AG04450 (cell line): ENCODE results near the gene MAPKAPK3. TPM values are rescaled to one million over a fixed set of nuclear protein-coding genes. Genes with fewer than 3 reads are reported as not detected.

ENCODE experiments used
- CTCF ChIA-PET: fragments of 300-600, 350-600 bp; formaldehyde crosslinking; extraction: SDS; loops from one replicate; lab custom pipeline; 2022; ENCODE audit warnings: antibody characterized with exemption, inconsistent platforms; lab: Charles Lee
- POLR2A ChIA-PET: fragments of 350-600 bp; formaldehyde crosslinking; extraction: SDS; loops from one replicate; lab custom pipeline; 2021; ENCODE audit warnings: antibody characterized with exemption, inconsistent platforms; lab: Yijun Ruan, JAX
- DNase-seq: peaks from one replicate; pipeline ENCODE4 v3.0.0-alpha.2; 2011; ENCODE audit warnings: low read depth, low spot score
- H3K27ac ChIP-seq: one replicate; pipeline ENCODE4 v1.5.1; 2012; ENCODE audit warnings: low read depth, low read length, control low read depth
- H3K27me3 ChIP-seq: one replicate; pipeline ENCODE4 v1.6.0; 2012; ENCODE audit warnings: low read length; ENCODE audit not compliant: control insufficient read depth, insufficient read depth
- H3K4me3 ChIP-seq: 2 replicates; pipeline ENCODE4 v1.5.1; 2011; ENCODE audit warnings: mild to moderate bottlenecking, low read depth, low read length, control low read depth
- H3K9me3 ChIP-seq: 2 replicates; pipeline ENCODE4 v1.5.1; 2012; ENCODE audit warnings: low read length; ENCODE audit not compliant: control insufficient read depth, insufficient read depth
- polyA plus RNA-seq: library from polyadenylated mRNA; depleted of rRNA; stranded (reverse); fragments of >200 nt; gene quantifications from 2 replicates; pipeline ENCODE4 v1.2.3, GENCODE V29; 2011
- TF ChIP-seq, protein P1 (sequence below): IDR thresholded peaks from 2 replicates; pipeline ENCODE4 v1.5.1; 2011; ENCODE audit warnings: low read depth, low read length, control low read depth, inconsistent platforms

MAPKAPK3 gene
- polyA plus RNA-seq, 1 experiment = 35.7 TPM

GRCh38 chr3:50633230-50633790, 16.4 kb downstream of the MAPKAPK3 start:
- no peaks in the 10 kb centered on the region for H3K9me3 ChIP-seq
- no peak for DNase-seq
- H3K27ac ChIP-seq = no peak overlapping the region
- ChIA-PET CTCF (interaction anchor here (3.7 kb wide), 1 partner anchor 17 kb away, joined by 14 read pairs; the partner anchor contains the start of gene MAPKAPK3), POLR2A (no interaction called here)
- TF ChIP-seq, protein P1, sequence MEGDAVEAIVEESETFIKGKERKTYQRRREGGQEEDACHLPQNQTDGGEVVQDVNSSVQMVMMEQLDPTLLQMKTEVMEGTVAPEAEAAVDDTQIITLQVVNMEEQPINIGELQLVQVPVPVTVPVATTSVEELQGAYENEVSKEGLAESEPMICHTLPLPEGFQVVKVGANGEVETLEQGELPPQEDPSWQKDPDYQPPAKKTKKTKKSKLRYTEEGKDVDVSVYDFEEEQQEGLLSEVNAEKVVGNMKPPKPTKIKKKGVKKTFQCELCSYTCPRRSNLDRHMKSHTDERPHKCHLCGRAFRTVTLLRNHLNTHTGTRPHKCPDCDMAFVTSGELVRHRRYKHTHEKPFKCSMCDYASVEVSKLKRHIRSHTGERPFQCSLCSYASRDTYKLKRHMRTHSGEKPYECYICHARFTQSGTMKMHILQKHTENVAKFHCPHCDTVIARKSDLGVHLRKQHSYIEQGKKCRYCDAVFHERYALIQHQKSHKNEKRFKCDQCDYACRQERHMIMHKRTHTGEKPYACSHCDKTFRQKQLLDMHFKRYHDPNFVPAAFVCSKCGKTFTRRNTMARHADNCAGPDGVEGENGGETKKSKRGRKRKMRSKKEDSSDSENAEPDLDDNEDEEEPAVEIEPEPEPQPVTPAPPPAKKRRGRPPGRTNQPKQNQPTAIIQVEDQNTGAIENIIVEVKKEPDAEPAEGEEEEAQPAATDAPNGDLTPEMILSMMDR = no peak
- no peaks in the 10 kb centered on the region for H3K27me3 ChIP-seq
- no peak overlapping the region for H3K4me3 ChIP-seq

DNA sequence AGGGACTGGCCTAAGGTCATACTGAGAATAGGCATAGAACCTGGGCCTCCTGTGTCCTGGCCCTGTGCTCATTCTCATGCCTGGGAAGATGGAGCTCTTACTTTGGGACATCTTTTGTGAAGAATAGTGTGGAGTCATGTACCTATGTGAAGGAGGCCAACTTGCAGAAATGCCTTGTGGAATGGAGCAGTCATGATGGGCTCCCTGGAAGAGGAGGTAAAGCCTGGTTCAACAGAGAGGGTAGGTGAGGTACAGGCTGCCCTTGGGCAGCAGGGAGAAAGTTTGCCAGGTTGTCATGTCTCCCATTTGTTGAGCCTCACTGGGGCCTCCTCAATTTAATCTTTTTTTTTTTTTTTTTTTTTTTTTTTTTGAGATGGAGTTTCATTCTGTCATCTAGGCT, 18.1 kb downstream of the MAPKAPK3 start:
- TF ChIP-seq, protein P1 = no peak
- Histone ChIP-seq H3K4me3 (no peak overlapping the region), H3K27ac (no peak overlapping the region), H3K27me3 (no peaks in the 10 kb centered on the region), H3K9me3 (no peaks in the 10 kb centered on the region)
- DNase-seq = no peak
- POLR2A ChIA-PET = no interaction called here
- CTCF ChIA-PET = no interaction called here

- Histone ChIP-seq H3K27me3 (no peaks in the 10 kb centered on the region), H3K27ac (no peak overlapping the region), H3K4me3 (no peak overlapping the region), H3K9me3 (no peaks in the 10 kb centered on the region)
- no peak for DNase-seq
- ChIA-PET POLR2A (interaction anchor here (0.6 kb wide), 1 partner anchor 9 kb away, joined by 6 read pairs; no protein-coding TSS in a partner anchor), CTCF (no interaction called here)
- TF ChIP-seq, protein P1 = no peak
Measured at GRCh38 chr3:50637011-50637410, 20.1 kb downstream of the MAPKAPK3 start.

GRCh38 chr3:50637945-50638344, 21.0 kb downstream of the MAPKAPK3 start:
- Histone ChIP-seq H3K9me3 (no peaks in the 10 kb centered on the region), H3K4me3 (no peak overlapping the region), H3K27me3 (no peaks in the 10 kb centered on the region), H3K27ac (no peak overlapping the region)
- POLR2A ChIA-PET = no interaction called here
- CTCF ChIA-PET = no interaction called here
- TF ChIP-seq, protein P1 = no peak
- no peak for DNase-seq

GRCh38 chr3:50639055-50639494, 22.1 kb downstream of the MAPKAPK3 start:
- peak overlapping the region; percentile 31 for H3K27ac ChIP-seq

More at GRCh38 chr3:50639055-50639494, 22.1 kb downstream of the MAPKAPK3 start:
- POLR2A ChIA-PET = no interaction called here
- CTCF ChIA-PET = interaction anchor here (0.6 kb wide), 1 partner anchor 24 kb away, joined by 3 read pairs; no protein-coding TSS in a partner anchor
- Histone ChIP-seq H3K9me3 (no peaks in the 10 kb centered on the region), H3K27me3 (no peaks in the 10 kb centered on the region), H3K4me3 (no peak overlapping the region)
- TF ChIP-seq, protein P1 = no peak
- DNase-seq = peak; percentile 26
